Dermis microvascular lymphatic vessel endothelial cell (primary cell): Measurements from ENCODE around the gene CTXN1. TPM values are rescaled to one million over a fixed set of nuclear protein-coding genes. Genes with fewer than 3 reads are reported as not detected.
"Not testable (repeated sequence)": the region's sequence is repeated elsewhere in the genome, so short reads cannot be mapped to it uniquely, and the experiment has no call there.

Experiments
- DNase-seq, 2 donors: peaks; one replicate each; pipeline versions ENCODE4 v3.0.0 to v3.0.0-alpha.2; 2010; ENCODE audit warnings: low read depth in 2 of 2
- total RNA-seq: library from RNA; depleted of rRNA; stranded (reverse); fragments of >200 nt; gene quantifications from 2 replicates; pipeline ENCODE4 v1.2.1, GENCODE V29; 2014

The CTXN1 gene
- total RNA-seq, 1 donor from 2014 or later = 1.5 TPM

DNA sequence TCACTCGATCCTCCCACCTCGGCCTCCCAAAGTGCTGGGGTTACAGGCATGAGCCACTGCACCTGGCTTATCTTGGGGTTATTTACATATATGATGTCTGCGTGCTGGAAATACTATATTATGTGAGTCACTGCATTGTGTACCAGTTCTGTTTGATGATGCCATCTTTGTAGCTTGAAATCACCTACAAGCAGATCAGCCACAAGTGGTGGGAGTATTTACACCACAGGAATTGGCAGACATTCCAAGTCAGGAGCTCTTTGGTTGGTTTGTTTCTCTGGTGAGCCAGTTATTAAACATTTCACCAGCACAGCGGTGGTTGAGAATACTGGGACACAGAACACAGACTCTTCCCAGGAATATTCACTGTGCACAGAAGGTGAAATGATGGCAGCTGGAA, 22.0 kb upstream of the CTXN1 start:
- DNase-seq = no peak

DNA sequence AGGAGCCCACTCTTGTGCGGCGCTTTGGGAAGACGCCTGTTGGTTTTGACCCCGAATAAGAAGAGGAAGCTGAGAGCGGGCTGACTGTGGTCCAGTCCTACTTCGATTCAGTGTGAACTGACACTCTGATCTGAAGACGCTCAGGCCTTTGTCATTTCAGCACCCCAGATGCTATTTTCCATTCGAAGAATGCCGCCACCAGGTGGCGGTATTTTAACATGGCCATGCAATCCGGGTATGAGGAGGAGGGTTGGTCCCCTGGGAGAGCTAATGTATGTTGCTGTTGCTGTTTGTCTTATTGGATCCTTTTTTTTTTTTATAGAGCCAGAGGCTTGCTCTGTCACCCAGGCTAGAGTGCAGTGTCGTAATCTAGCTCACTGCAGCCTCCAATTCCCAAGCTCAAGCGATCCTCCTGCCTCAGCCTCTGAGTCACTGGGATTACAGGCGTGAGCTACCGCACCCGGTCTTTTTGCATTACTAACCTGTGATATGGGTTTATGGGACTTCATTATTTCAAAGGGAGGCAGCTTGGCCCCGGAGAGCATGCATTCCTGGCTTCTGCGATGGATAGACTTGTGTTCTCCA, 18.3 kb upstream of the CTXN1 start:
- DNase-seq = peak; percentile 77 to 89

DNA sequence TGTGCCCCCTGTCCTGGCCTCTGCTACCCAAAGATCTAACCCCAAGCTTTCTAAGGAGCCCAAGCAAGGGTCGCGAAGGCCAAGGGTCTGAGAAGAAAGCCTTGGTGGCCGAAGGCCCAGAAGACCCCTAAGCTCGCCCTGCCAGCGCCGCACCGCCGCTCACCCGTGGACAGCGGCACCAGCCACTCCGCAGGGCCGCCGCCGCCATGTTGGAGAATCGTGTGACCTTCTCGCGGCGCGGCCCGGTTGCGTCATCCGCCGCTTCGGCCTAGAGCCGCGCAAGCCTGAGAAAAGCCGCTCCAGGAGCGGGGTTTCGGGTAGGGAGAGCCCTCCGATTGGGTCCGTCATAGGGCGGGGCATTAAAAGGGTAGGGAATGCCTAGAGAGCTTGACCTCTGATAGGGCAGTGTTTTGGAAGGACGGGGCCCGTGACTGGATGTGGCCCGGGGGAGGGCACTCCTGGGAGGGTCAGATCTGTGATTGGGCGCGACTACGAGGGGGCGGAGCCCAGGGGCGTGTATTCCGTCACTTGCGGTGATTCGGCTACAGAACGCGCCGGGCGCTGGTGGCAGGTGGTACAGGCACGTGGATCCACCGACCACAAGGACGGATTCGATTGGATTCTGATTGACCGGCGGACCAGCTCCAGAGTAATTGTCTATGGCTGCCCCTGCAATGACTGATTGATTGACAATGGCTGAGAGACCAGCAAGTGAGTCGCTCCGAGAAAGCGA, 17.7 kb upstream of the CTXN1 start, which contains the start of gene TIMM44:
Gene TIMM44, minus strand, starts transcription at position 223 of the 733 bp plus-strand sequence. Its CDS starts 15 bp downstream, at position 208.
- DNase-seq = peak; percentile 99 to 100

DNA sequence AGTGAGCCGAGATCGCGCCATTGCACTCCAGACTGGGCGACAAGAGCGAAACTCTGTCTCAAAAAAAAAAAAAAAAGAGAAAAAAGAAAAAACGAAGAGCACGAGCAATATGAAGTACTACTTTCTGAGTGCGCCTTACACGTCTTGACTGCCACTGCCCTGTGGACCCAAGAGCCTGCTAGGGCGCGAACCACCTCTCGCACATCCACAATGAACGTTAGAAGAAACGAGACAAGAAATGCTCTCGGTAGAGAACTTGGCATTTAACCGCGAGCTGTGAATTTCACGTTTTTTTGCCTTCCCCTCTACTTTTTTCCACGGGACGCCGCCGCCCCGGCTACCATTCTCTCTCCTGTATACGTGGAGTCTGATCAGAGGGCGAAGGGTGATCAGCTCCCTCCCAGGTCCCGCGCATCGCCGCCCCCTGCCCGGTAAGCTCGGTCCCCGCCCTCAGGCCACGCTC, 17.1 kb upstream of the CTXN1 start:
- DNase-seq = no peak

DNA sequence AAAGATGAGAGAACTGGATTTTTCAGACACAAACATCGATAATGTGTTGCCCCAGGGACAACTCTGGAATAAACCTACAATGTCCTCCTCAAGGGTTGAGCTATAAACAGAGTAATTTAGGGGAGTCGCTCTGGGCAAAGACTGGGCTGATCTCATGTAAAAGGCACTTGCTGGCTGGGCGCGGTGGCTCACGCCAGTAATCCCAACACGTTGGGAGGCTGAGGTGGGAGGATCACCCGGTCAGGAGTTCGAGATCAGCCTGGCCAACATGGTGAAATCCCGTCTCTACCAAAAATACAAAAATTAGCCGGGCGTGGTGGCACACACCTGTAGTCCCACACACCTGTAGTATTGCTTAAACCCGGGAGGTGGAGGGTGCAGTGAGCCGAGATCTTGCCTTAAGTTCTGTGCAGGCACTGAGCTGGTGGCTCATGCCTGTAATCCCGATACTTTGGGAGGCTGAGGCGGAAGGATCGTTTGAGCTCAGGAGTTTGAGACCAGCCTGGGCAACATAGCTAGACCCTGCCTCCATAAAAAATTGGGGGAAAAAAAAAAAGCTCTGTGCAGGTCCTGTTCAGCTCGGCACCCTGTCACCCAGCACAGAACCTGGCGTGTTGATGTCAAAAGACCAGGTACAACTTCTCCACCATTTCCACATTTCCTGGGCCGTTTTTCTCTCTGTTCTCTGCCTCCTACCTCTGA, 16.1 kb upstream of the CTXN1 start:
- DNase-seq = no peak

DNA sequence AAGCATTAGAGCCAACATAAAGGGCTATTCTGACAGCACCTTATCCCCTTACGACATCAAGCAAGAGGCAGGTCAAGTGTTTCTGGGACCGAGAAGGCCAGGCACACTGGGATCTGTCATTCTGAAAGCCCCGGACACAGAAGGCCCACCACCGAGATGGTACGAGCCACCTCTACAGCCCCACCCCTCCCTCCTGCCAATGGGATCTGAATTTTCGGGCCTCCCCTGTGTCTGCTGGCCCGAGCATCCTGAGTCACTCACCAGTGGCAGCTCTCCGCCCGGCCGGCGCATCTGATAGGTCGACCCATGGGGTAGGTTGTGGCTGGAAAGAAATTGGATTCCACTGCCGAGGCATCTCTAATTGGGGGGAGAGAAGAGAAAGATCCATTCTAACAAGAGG, 14.9 kb upstream of the CTXN1 start:
- DNase-seq = no peak

DNA sequence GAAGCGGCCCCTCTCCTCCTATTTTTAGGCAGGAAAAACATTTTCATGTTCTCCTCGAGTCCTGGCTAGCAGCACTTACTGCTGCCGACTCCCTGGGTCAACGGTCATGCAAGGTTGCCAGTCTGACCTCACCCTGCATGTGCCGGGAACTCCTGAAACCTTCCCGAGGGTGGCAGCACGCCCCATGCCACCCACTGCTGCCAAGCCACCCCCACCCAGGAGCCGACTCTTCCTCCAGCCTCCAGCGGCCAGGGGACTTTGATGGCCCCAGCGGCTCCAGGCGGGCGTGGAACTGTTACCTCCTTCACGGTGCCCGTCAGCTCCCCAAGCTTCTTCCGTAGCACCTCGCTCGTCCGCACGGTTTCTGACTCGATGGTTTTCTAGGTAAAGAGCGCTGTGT, 8.8 kb upstream of the CTXN1 start:
- no peak for DNase-seq

DNA sequence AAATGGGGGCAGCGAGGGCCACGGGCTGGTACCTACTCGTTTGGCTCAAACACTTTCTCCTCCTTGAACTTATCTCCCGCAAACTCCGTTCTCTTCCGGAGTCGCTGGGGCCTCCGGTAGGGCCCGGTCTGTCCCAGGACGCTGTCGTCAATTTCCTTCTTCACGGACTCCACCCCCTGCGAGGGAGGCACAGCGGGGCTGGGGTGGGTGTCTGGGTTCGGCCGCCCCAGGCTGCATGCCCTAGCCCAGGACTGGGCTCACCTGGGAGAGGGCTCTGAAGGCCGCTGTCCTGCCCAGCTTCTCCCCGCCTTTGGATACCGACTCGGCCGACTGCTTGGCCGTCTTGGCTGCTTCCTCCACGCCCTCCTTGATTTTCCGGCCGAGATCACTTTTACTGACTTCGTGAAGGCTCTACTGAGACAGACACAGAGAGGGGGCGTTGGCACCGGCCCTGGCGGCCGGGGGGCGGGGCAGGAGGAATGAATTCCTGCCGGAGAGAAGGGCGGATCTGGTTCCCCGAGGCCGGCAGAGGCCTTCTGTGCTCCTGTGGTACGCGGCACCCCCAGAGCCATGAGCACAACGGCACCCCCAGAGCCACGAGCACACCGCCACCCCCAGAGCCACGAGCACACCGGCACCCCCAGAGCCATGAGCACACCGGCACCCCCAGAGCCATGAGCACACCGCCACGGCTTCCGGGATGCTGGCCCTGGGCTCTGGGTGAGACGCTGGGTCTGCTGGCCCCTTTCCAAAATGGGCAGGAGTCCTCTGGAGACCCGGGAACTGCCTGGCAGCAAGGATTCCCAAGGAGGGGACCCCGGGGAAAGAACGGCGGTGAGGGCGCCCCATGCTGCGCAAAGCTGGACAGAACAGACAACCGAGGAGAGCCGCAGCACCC, 8.1 kb upstream of the CTXN1 start:
- no peak for DNase-seq

DNA sequence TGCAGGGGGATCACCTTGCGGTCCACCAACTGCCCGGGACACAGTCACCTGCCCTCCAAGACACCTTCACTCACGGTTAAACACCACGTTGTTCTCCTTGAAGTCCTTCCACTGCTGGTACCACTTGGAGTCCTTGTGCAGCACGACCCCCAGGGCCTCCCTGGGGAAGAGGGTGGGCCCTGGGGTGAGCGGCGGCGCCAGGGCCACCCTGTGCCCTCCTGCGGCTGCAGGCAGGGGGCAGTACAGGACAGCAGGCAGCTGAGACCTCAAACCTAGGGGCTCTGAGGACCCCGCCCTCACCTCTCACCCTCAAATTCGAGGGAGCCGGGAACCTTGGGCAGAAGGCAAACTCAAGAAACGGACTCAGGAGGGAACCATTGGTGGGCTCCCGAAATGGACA, 7.5 kb upstream of the CTXN1 start:
- no peak for DNase-seq

DNA sequence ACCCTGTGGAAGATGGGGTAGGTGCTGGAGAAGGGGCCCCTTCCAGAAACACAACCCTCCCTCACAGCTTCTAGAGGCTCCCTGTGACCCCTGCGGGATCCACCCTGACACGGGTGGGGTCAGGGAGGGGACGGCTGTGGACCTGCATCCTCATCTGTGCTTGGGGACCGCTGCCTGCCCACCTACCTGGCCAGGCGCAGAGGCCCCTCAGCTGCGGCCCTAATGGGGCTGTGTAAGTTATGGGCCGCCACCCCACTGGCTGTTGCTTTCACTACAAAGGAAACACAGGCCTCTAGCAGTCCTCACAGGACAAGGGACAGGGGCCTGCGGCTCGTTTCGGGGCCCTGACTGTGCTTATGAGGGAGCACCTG, 7.0 kb upstream of the CTXN1 start:
- DNase-seq = no peak

DNA sequence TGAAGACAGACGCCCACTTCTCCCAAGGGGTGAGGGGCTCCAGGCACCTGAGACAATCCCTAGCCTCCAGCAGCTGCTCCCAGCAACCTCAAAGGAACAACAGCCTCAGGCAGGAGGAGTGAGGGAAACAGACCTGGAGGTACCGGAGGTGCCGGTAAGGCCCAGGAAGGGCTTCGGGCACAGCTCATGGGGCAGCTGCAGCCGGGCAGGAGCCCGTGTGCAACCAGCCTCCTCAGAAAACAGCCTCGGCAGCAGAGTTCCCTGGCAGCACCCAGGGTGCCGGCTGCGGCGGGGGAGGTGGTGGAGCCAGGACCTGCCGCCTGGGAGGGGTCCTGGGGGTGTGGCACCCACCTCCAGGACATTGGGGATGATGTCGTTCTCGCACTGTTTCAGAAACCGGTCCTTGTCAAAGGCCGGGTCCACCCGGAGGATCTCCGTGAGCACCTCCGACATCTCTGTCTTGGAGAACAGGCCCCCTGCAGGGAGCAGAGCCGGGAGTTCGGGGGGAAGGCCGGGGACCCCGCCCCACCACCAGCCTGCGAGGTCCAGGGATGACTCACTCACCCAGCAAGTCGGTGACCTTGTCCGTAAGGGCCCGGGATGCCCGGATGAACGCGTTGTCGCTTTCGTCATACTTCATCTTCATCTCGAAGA, 6.5 kb upstream of the CTXN1 start:
- DNase-seq = no peak

DNA sequence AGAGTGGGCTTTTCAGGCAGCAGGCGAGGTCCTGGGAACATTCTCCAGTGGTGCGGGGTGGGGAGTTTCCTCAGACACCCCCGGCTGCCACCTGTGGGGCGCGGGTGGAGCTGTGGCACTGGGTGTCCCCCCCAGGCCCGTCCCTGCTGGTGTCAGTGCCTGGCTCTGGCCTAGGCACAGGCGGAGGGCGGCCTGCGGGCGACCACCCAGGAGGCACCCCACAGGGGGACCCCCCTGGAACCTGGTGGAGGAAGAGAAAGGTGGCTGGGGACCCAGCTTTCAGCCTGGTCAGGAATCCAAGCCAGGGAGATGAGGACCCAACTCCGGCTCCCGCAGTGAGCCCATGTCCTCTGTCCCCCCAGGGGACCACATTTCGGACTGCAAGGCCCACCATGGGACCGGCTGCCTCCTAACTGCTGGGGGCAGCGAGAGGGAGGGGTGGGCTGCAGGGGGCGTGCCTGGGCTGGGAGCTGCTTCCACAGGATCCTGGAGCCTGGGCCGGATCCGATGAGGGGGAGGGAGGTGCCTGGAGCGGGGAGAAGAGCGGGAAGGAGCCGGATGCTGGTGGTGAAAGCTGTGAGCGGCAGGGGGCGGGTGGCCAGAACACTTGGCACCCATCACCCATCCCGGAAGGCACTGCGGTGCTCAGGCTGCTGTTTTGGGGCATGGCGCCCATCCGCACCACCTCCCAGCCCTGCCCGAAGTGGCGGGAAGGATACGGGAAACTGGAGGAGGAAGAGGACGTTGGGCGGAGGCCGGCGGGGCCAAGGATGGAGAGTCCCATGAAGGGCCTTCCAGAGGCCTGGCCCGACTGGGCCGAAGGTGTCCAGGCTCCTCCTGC, 5.5 kb upstream of the CTXN1 start:
- DNase-seq = no peak

DNA sequence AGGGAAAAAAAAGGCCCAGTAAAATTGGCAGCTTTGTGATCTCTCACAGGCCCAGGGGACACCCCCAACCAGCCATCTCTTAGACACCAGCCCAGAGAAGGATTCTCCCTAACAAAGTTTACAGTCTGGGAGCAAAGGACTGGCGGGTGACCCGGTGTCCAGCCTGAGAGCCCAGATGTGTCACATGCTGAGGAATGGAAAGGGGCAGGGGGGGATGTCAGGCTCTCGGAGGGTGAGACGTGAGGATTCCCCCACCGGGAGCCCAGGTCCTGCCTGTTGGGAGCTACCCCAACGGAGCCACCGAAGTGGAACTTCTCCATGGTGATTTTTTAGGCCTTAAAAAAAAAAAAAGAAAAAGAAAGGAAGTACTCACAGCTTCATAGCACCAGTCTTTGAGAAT, 4.8 kb upstream of the CTXN1 start:
- no peak for DNase-seq

DNA sequence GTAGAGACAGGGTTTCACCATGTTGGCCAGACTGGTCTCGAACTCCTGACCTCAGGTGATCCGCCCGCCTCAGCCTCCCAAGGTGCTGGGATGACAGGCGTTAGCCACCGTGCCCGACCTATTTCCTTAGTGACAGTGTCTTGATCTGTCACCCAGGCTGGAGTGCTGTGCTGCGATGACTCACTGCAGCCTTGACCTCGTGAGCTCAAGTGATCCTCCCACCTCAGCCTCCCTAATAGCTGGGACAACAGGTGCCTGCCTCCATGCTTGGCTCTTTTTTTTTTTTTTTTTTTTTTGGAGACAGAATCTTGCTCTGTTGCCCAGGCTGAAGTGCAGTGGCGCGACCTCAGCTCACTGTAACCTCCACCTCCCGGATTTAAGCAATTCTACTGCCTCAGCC, 4.1 kb upstream of the CTXN1 start:
- DNase-seq = not testable (repeated sequence)

DNA sequence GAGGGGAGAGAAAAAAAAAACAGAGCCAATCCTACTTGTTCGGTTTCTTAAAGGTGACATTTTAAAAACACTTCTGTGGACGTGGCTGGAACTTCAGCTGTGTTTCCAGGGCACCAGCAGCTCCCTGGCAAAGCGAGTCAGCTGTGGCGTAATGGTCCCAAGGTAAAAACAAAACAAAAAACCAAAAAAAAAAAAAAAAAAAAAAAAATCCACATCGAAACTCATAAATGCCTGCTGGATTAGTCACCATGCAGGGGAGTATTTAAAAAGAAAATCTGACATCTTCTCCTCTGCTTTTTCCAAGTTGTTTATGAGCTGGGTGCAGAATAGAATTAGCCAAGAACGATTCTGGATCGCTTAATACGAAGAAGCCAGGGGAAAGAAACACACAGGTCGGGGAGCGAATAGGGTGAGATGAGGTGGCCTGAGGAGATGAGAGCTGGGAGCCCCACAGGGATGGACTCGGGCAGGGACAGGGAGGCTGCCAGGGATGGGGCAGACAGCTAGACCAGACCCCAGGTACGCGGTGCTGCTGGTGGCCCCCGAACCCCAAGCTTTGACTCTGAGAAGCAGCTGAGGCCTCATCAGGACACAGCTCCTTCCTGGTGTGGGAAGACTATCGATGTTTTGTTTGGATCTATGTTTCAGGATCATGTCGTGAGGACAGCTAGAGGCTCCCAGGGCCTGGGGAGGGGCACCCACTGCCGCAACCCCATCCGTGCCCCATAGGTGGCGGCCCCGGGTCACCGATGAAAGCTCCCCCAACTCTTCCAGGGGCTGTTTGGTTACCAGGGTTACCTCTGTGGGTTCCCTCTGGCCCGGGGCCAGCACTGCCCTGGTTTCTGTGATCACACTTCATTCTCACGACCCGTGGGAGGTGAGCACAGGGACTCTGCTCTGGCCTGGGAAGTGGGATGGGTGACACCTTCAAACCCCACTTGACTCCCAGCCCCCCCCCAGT, 3.1 kb upstream of the CTXN1 start:
- peak in 1 of 2 donors; percentile 63 for DNase-seq

DNA sequence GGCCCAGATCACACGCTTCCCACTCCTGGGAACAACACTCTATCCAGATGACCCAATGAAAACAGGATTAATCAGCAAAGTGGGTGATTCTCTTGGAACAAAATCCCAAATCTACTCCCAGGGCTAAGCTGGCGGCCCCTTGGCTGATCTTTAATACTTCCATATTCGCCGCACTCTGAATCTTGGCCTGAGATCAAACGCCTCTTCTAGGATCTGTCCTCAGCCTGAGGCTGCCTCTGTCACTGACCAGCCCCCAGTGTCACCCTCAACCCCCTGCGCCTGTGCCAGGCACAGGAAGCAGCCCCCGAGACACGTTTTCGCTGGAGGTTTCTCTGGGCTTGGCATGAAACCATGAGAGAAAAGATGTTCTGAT, 2.4 kb upstream of the CTXN1 start:
- DNase-seq = no peak

DNA sequence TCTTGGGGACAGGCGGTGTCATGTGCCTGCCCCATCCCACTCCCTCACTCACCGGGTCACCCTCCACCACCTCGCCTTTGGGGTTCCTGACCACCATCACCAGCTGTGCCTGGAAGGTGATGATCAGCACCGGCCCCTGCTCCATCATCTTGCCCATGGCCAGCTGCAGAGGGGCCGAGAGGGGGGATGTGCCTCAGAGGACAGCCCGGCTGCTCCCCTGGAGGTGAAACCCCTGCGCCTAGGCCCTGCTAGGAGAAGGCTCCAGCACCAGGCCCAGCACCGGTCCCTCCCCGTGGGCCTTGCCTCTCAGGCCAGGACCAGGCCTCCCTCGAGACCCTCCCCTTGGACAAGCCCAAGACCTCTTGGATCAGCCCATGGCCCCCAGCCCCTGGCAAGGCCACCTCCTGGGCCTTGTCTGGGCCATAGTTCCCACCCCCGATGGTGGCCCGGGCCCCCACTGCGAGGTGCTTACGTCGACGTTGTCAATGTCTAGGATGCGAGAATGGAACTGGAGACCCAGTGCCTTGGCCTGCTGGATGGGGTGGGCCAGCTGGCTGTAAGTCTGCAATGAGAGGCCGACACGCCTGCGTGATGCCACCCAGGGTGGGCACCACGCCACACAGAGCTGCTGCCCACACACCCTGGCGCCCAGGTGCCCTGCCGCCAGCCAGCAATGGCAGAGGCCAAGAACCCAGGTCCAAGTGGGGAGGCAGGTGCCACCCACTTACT, 1.8 kb upstream of the CTXN1 start:
- no peak for DNase-seq
